HG03103 (cell line): ENCODE results near the gene HBD.
"Not testable (repeated sequence)": the region's sequence is repeated elsewhere in the genome, so short reads cannot be mapped to it uniquely, and the experiment has no call there.

Experiments
- ATAC-seq: cut with Tn5 transposase; IDR thresholded peaks from one replicate; pipeline ENCODE4 v1.9.1; 2021; ENCODE audit warnings: low read depth; ENCODE audit not compliant: unreplicated experiment

Gene HBD

GRCh38 chr11:5234381-5234834, at the start of gene HBD:
TSS of gene HBD (minus strand) at chr11:5234483. CDS start at chr11:5234433, 50 bp downstream.
- peak; percentile 85 for ATAC-seq

- no peak for ATAC-seq
These were observed 49.6 kb upstream of the HBD start for GRCh38 chr11:5283882-5284281.

DNA sequence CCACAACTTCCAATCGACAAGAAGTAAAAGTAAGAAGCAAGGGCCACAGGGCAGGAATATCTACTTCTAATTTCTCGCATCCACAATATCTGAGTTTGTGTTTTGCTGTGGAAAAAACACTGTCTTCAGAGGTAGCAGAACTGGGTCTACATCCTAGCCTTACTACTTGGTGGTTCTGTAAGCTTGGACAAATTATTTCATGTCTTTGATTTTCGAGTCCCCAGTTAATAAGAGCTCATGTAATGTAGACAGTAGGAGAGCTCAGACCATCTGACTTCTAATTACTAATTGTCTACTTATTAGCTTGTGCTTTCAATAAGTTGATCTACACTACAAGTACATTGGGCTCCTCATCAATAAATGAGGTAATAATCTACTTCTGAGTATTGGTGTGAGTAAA, 48.8 kb upstream of the HBD start:
- ATAC-seq = no peak

- no peak for ATAC-seq
These were observed 48.3 kb upstream of the HBD start for GRCh38 chr11:5282628-5283027.

DNA sequence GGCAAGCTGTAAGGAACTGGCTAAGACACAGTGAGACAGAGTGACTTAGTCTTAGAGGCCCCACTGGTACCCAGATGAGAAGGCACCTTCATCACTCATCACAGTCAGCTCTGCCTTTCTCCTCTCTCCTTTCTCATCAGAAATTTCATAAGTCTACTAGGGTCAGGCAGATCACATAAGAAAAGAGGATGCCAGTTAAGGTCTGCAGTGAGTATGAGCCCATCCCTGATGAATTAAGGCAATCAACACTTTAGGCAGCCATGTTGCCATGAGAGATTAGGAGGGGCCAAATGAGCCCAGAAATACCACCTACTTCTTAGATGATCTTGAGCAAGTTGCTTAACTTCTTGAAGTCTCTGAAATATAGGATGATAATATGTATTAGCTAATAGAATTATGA, 47.3 kb upstream of the HBD start:
- no peak for ATAC-seq

DNA sequence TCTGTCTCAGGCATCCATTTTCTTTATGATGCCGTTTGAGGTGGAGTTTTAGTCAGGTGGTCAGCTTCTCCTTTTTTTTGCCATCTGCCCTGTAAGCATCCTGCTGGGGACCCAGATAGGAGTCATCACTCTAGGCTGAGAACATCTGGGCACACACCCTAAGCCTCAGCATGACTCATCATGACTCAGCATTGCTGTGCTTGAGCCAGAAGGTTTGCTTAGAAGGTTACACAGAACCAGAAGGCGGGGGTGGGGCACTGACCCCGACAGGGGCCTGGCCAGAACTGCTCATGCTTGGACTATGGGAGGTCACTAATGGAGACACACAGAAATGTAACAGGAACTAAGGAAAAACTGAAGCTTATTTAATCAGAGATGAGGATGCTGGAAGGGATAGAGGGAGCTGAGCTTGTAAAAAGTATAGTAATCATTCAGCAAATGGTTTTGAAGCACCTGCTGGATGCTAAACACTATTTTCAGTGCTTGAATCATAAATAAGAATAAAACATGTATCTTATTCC, 46.4 kb upstream of the HBD start:
- peak; percentile 85 for ATAC-seq

DNA sequence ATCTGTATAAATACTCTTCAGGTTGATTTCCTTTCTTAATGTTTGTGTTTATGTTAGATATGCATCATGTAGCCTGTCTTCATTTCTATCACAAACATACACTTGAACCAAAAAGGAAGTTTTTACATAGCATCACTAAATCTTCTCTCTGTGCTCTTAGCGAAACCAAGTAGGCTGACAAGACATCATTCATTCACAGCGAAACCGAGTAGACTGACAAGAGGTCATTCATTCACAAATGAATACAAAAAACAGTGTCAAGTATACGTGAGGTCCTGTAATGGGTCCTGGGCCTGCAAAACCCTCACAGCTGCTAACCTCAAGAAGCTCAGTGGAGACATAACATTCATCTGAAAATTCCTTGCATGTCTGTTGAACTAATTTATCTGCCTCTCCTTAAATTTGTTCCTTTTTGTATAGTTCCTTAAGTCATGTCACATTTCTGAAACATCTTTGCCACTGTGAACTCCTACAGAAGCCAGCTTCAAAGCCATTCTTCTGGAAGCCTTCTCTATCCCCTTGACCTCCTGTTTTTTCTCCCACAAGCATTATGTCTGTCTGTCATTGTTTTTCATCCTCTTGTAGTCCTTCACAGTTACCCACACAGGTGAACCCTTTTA, 45.3 kb upstream of the HBD start:
- ATAC-seq = no peak

GRCh38 chr11:5277807-5278382, 43.6 kb upstream of the HBD start:
- ATAC-seq = peak; percentile 36

GRCh38 chr11:5276697-5277096, 42.4 kb upstream of the HBD start:
- ATAC-seq = no peak

GRCh38 chr11:5275369-5276110, 41.3 kb upstream of the HBD start:
- ATAC-seq = no peak

- no peak for ATAC-seq
These were observed 40.1 kb upstream of the HBD start for GRCh38 chr11:5274395-5274794.

DNA sequence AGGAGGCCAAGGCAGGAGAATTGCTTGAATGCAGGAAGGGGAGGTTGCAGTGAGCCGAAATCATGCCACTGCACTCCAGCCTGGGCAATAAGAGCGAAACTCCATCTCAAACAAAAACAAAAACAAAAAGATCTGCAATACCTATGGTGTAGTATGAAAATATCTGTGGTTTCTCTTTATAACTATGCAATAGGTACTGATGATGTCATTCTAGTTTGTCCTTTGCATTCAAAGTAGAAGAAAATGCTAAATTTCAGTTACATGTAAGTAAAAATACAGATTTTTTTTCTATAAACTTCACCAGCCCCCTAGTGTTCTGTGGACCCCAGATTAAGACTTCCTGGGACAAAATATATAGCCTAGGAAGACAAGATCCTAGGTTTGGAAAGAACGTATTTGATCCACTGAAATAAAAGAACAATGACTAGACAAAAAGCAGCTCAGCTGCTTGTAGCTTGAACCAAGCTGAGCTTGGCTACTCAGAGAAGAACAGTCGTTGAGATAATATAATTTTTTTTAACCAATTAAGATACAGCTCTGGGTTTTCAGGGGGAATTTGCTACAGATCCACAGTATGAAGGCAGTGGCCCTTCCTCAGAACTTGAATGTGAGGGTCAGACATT, 38.2 kb upstream of the HBD start:
- no peak for ATAC-seq

DNA sequence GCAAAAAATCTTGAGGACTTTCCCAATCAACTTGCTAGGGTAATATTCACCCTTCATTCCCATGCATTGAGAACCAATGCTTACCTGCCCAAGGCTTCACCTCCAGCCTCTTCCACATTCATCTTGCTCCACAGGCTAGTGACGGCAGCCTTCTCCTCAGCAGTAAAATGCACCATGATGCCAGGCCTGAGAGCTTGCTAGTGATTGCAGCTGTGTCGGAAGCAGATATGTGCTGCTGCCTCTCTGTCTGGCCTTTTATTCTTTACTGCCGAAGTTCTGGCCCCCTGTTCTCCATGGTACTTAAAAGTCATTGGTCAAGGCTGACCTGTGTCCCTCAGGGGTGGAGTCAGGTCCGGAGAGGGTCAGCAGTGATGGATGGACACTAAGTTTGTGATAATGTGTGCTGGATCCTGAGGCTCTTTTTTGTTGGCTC, 35.4 kb upstream of the HBD start, which contains the start of gene HBE1:
Gene HBE1 (minus strand): TSS at position 231 of the 433 bp plus-strand sequence. CDS start 55 bp downstream, at position 176.
- ATAC-seq = no peak

DNA sequence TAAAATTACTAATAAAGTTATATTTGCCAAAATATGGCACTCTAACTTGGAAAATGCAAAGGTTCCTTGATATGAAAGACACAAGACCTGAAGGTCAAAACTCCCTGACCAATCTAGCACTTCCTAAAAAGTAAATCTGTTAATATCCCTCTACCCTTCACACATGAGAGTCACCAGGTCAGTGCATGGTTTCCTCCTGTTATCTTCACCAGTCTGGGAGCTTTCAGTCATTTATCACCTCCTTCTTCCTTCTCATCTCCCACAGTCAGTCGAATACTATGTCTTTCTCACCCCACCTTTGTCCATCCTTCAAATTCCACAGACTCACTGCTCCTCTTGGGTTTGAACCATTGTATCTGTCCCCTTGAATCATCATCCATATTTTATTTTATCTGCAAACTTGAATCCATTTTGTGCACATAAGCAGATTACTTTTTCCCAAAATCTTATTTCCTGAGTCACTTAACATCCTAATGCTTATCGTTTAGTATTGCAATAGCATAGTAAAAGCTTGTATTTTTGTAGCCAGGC, 32.8 kb upstream of the HBD start:
- no peak for ATAC-seq

- ATAC-seq = no peak
These were observed 32.3 kb upstream of the HBD start for GRCh38 chr11:5266609-5267008.

- ATAC-seq = no peak
These were observed 31.5 kb upstream of the HBD start for GRCh38 chr11:5265832-5266231.

- no peak for ATAC-seq
These were observed 24.4 kb upstream of the HBD start for GRCh38 chr11:5258543-5259262.

- ATAC-seq = no peak
These were observed 23.0 kb upstream of the HBD start for GRCh38 chr11:5257296-5257695.

- not testable (repeated sequence) for ATAC-seq
These were observed 20.5 kb upstream of the HBD start, which contains the start of gene HBG2 for GRCh38 chr11:5254646-5255413. TSS of gene HBG2 (minus strand) at chr11:5254781. CDS start at chr11:5254728, 53 bp downstream.
